ENCODE data around the gene INTS1. TPM values are rescaled to one million over a fixed set of nuclear protein-coding genes. Genes with fewer than 3 reads are reported as not detected.

The INTS1 gene
- total RNA-seq, 2 donors from 2014 or later, result 61.0 to 141 TPM

- Histone ChIP-seq H3K27me3 (no peaks in the 10 kb centered on the region), H3K36me3 (no peaks in the 10 kb centered on the region), H3K9ac (ENCODE audit: low read depth in 2 of 2, low read length in 2 of 2) (peak overlapping the region; percentile 59 to 91), H3K4me1 (peaks cover 22% of the 10 kb centered on the region), H3K4me3 (peak overlapping the region; percentile 52), H3K9me3 (no peaks in the 10 kb centered on the region), H3K27ac (peak overlapping the region; percentile 100)
- intact Hi-C loops (cut with DNase I), result no loop called here
- no peak for DNase-seq
- no peak for TF ChIP-seq CTCF (IDR thresholded peaks at IDR 0.05)
Measured at GRCh38 chr7:1533255-1533546, 29.0 kb upstream of the INTS1 start.

- no peaks in the 10 kb centered on the region for H3K36me3 ChIP-seq
- H3K4me1 ChIP-seq, result peaks cover 22% of the 10 kb centered on the region
- no peaks in the 10 kb centered on the region for H3K27me3 ChIP-seq
- intact Hi-C loops (cut with DNase I), result no loop called here
- no peaks in the 10 kb centered on the region for H3K9me3 ChIP-seq
- no peak for TF ChIP-seq CTCF (IDR thresholded peaks at IDR 0.05)
- peak overlapping the region; percentile 100 for H3K27ac ChIP-seq
- peak; percentile 92 for DNase-seq
- H3K9ac ChIP-seq (ENCODE audit: low read depth in 2 of 2, low read length in 2 of 2), result peak overlapping the region; percentile 77 to 91
- peak overlapping the region; percentile 52 for H3K4me3 ChIP-seq
Measured at GRCh38 chr7:1532456-1533254, 28.5 kb upstream of the INTS1 start.

- DNase-seq, result no peak
- H3K9me3 ChIP-seq, result no peaks in the 10 kb centered on the region
- no peaks in the 10 kb centered on the region for H3K36me3 ChIP-seq
- H3K27ac ChIP-seq, result peak overlapping the region; percentile 100
- intact Hi-C loops (cut with DNase I), result no loop called here
- no peak for TF ChIP-seq CTCF (IDR thresholded peaks at IDR 0.05)
- peak overlapping the region; percentile 52 for H3K4me3 ChIP-seq
- peak overlapping the region; percentile 77 to 91 for H3K9ac ChIP-seq (ENCODE audit: low read depth in 2 of 2, low read length in 2 of 2)
- no peaks in the 10 kb centered on the region for H3K27me3 ChIP-seq
- peaks cover 21% of the 10 kb centered on the region for H3K4me1 ChIP-seq
Measured at GRCh38 chr7:1531979-1532455, 27.8 kb upstream of the INTS1 start.

GRCh38 chr7:1531263-1531978, 27.2 kb upstream of the INTS1 start:
- H3K36me3 ChIP-seq, result no peaks in the 10 kb centered on the region
- H3K9ac ChIP-seq (ENCODE audit: low read depth in 2 of 2, low read length in 2 of 2), result peak overlapping the region; percentile 77 to 91
- no peak for TF ChIP-seq CTCF (IDR thresholded peaks at IDR 0.05)
- DNase-seq, result peak; percentile 58
- intact Hi-C loops (cut with DNase I), result no loop called here
- no peaks in the 10 kb centered on the region for H3K27me3 ChIP-seq
- peaks cover 15% of the 10 kb centered on the region for H3K4me1 ChIP-seq
- H3K27ac ChIP-seq, result peak overlapping the region; percentile 100
- peak overlapping the region; percentile 52 for H3K4me3 ChIP-seq
- no peaks in the 10 kb centered on the region for H3K9me3 ChIP-seq

GRCh38 chr7:1530946-1531262, 26.7 kb upstream of the INTS1 start:
- no peak for TF ChIP-seq CTCF (IDR thresholded peaks at IDR 0.05)
- Histone ChIP-seq H3K27ac (peak overlapping the region; percentile 100), H3K4me1 (peaks cover 12% of the 10 kb centered on the region), H3K27me3 (no peaks in the 10 kb centered on the region), H3K9me3 (no peaks in the 10 kb centered on the region), H3K9ac (ENCODE audit: low read depth in 2 of 2, low read length in 2 of 2) (peak overlapping the region in 1 of 2 donors; percentile 77), H3K36me3 (no peaks in the 10 kb centered on the region), H3K4me3 (peak overlapping the region; percentile 52)
- intact Hi-C loops (cut with DNase I), result no loop called here
- DNase-seq, result no peak
